ENCODE data around the gene RGS11.

RGS11 gene

DNA sequence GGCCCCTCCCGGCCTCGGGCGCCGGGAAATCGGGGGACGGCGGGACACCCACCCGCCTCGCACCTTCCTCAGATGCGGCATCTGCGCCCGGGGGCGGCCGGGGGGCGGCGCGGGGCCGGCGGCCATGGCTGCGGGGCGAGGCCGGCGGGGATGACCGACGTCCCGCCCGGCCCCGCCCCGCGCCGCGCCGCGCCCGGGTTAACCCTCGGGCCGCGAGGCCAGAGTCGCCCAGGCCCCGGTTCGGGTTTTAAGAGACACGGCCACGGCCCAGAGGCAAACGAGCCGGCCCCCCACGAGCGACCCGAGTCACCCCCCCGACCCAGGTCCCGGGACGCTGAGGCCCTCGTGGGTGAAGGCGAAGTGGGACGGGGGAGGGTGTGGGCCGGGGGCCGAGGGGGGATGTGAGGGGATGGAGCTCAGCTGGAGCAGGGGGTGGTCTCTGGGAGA is at the start of gene RGS11:
Gene RGS11, minus strand, starts transcription at position 159 of the 447 bp plus-strand sequence. Its CDS starts 33 bp downstream, at position 126.
- no peak for DNase-seq

DNA sequence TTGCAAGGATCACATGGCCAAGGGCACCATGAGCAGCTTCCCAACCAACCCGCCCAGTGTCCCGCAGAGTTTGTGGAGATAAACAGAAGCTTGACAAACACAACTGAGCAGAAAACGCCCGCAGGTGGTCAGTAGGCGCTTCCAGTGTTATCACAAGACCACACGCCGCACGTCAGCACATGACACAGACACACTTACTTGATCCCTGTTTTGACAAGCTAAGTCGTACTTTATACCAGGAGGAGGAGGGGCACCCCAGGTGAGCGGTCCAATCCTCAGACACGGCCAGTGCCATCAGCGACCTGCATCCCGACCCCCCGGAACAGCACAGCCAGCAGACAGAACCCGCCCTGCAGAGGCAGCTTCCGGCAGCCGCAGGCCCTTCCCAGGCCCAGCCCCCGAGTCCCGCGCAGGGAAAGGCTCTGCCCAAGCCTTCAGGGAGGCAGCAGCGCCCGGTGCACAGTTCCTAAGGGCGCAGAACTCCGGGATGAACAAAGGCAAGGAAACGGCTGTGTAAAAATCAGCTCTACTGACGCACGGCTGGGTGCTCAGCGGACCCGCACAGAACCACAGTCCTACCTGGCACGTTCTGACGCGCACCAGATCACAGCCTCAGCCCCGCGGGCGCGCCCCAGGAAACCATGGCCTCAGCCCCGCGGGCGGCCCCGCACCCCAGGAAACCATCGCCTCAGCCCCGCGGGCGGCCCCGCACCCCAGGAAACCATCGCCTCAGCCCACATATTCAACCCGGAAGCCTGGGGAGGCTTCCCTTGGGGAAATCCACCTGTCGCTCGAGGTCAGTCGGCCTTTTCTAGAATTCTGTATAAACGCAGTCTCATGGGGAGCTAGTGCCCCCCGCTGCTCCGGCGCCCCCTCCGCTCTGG is 48.9 kb upstream of the RGS11 start:
- peak; percentile 81 for DNase-seq

DNA sequence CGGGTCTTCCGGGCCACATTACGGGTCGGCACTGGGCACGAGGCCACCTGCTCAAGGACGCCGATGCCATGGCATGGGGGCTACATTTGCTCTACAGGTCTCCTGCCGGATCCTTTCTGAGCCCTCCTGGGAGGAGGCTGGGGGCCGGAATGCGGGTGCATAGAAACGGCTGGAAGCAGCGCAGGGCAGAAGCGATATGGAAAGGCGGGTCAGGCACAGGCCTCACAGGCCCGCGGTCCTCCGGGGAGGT is 48.4 kb upstream of the RGS11 start:
- DNase-seq, result no peak

DNA sequence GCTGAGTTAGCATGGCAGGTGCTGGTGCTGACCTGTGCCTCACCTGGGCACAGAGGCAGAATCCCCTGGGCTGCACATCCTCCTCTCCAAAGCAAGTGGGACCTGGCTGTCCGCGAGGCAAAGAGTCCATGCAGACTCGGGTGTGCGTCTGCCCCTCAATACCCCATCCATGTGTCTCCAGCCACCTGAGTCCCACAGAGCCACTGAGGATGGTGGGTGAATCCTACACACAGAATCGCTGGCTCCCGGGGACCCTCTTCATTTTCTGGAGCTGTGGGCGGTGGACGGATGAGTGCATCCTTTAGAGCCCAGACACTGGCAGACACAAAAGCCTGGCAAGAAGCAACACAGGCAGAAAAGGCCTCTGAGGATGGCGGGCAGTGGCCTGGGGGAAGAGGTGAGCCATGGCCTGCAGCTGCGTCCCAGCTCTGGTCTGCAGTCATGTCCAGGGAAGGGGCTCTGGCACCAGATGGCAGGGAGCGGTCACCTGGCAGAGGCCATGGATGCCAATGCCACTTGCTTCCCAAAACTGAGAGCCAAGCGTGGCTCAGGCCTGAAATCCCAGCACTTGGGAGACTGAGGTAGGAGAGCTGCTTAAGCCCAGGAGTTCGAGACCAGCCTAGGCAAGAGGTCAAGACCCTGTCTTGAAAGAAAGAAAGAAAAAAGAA is 46.9 kb upstream of the RGS11 start:
- DNase-seq, result no peak

DNA sequence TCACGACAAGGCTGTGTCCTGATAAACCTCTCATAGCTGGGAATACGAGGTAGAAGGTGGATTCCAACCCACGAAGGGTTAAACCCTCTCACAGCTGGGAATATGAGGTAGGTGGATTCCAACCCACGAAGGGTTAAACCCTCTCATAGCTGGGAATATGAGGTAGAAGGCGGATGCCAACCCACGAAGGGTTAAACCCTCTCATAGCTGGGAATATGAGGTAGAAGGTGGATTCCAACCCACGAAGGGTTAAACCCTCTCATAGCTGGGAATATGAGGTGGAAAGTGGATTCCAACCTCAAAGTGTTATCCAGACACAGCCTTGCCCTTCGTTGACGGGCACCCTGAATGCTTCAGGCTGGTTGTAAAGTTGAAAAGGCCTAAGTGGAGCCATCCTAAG is 45.8 kb upstream of the RGS11 start:
- no peak for DNase-seq

DNA sequence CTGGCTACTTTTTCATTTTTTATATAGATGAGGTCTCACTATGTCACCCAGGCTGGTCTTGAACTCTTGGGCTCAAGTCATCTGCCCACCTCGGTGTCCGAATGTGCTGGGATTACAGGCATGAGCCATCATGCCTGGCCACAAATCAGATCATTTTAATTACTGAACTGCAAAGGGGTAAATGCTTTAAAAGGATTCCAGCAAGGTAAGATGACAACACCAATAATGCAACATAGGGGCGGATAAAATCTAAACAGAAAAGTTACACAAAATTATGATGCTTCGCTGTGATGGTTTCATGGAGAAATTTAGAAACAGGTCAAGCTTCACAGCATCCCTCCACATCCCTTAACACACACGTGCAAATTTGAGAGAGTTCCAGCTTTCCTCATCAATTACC is 44.5 kb upstream of the RGS11 start:
- no peak for DNase-seq

DNA sequence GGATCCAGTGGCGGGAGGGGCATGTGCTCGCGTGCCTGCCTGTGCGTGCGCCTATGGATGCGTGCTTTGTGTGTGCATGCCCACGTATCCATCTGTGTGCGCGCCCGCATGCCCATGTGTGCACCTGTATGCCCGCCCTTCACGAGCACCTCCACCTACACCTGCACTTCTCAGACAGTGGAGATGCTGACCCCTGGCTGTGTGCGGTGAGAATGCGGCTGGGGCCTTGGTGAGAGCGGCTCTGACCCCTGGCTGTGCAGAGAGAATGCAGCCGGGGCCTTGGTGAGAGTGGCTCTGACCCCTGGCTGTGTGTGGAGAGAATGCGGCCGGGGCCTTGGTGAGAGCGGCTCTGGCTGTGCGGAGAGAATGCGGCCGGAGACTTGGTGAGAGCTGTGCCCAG is 42.9 kb upstream of the RGS11 start:
- DNase-seq, result no peak

DNA sequence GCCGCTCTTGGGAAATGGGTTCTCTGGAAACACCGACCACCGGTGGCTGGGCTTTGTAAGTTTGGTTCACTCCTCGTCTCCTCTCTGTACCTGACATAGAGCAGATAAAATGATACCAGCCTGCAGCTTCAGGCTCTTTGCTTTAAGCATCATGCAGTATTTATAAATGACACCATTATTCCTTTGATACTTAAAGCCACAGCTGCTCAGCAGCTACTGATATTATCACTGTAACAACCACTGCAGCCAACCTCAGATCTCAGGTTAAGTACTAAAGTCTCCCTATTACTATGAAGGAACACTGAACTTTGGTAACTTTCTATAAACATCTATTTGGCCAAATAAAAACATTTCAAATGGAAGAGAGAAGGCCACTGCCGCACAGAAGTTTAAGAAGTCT is 41.8 kb upstream of the RGS11 start:
- DNase-seq, result no peak

DNA sequence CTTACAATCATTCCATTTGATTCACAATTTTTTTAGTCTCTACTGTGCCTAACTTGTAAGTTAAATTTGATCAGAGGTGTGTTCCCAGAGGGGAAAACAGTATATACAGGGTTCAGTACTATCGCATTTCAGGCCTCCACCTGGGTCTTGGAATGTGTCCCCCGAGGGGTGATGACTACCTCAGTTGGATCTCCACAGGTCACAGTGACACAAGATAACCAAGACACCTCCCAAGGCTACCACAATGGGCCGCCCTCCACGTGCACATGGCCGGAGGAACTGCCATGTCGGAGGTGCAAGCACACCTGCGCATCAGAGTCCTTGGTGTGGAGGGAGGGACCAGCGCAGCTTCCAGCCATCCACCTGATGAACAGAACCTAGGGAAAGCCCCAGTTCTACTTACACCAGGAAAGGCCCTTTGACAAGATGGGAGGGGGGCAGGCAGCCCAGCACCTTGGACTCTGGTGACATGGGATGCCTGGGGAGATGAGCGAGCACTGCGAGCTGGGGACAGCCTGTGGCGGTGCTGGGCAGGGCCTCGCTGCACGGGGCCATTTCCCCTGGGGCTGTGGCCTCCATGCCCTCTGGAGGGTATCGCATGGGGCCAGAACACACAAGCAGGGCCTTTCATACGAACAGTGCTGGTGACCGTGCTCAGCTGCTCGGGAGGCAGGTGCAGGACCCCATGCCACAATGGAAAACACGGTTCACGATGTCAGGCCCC is 41.2 kb upstream of the RGS11 start:
- no peak for DNase-seq

DNA sequence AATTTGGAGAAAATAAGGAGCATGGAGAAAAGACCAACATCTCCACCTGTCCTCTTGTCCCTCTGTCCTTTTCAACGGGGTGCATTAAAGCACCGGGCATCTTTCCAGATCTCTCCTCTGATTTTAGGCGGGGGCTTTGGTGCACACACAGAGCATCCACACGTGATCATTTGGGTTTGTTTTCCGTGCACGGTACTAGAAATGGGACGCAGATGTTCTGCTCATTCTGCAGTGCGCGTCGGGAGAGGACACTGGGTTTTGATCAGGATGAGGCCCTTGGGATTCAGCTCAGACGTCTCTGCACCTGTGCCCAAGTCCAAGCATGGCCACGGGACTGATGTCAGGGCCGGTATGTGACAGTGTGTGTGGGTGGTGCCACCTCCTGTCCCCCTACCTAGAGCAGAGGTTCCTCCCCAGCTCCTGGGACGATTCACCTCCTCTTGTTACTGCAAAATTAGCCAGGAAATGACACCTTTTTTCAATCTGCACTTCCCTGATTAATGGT is 39.1 kb upstream of the RGS11 start:
- no peak for DNase-seq

DNA sequence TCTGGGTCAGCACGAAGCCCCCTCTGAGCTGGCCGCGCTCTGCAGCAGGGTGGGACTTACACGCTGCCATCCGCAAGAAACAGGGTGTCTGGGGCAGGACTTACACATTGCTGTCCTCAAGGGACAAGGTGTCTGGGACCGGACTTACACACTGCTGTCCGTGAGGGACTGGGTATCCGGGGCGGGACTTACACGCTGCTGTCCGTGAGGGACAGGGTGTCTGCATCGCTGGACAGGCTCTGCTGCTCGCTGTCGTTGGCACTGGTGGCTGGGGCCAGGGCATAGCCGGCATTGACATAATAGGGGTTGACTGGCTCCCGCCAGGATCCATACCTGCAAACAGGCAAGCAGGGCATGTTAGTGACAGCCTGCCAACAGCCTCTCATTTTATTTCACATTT is 38.6 kb upstream of the RGS11 start:
- no peak for DNase-seq

DNA sequence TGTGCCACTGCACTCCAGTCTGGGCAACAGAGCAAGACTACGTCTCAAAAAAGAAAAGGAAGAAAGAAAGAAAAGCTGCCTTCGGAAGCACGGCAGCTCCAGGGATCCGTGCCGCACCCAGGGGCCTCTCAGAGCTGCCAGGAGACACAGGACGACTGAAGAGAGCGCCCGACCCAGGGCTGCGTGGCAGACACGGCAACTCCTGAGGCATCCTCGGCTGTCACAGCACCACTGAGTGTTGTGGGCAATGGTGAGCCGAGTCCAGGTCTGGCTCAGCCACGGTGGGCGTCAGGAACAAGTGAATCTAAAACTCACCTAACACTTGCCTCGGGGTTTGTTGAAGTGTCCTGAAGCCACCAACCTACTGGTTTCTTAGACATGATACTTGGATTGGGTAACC is 36.0 kb upstream of the RGS11 start:
- no peak for DNase-seq

DNA sequence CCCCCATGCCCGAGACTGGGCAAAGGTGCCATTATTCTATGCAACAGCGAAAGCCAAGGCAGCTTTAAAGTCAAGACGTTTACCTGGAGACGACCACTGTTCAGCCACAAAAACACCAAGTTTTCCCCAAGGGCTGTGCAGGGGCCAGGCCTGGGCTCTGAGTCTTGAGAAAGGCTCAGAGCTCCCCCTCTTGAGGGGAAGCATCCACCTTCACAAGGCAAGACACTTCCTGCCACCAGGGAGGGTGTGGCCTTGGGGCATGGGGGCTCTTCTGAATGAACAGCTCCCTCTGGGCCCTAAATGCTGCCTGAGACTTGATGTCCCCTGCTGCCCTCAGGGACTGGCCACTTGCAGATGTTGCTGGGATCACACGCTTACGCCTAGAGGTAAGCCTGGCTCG is 33.7 kb upstream of the RGS11 start:
- DNase-seq, result no peak

DNA sequence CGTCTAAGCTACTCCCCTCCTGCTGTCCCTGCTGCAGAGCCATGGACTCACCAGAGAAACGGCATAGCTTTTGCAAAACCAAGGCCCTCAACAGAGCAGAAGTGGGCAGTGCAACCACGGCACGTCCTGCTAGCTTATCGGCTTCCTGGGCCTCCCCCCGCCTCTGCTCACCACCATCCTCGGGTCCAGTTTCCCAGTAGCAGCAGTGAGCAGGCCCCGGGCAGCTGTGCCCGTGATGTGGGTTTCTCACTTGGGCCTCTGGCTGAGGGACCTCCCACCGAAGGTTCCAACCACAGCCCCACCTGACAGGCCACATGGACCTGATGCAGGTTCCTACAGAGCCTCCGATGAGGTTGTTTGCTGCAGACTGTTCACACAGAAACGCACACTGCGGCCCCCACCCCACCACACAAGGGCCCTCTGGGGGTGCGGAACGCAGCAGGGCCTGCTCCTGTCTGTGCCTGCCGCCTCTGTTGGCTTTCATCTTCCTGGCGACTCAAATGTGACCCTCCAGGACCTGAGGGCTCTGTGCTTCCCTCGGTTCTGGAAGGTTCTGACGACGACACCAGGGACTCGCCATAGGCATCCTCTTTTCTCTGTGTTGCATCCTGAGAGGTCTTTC is 32.1 kb upstream of the RGS11 start:
- DNase-seq, result no peak

DNA sequence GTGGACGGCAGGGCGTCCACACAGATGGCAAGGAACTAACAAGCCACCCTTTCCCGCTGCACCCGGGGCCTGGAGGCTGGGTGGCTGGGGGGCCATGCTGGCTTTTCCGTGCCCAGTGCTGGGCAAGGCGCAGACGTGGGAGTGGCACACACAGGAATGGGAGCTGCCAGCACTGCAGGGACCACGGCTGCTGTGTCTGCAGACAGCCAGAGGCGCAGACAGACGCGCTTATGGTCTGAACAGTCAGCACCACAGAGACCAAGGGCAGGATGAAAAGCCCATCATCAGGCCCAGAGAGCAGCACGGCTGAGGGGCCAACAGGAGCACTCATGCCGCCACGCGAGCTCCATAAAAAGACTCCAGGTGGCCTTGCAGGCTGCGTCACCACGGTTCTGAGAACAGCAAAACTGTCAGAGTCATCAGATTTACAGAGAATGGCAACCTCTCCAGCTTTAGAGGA is 31.2 kb upstream of the RGS11 start:
- no peak for DNase-seq

DNA sequence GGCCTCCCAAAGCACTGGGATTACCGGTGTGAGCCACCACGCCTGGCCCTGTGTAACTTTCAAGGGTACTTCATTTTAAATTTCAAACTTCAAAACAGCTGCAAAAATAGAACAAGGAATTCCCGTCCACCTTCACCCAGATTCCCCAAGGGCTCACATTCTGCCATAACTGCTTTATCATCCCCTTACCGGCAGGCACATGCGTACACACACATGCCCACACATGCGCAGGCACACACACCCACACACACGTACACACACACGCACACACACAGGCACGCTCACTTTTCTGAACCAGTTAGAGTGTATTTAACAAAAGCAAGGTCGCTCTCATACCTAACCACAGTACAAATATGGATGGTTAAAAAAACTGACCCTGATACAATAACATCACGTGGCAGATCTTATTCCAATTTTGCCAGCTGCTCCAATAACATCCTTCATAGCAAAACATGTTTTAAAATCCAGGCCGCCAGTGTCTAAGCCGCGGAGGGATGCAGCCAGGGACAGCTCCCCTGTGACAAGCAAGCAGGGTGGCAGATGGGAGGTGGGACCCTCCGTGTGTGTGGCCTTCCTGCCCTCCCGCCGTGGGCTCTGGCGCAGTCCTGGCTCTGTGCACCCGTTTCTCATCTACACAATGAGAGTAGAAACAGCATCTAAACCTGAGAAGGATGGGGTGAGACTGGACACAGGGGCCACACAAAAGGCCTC is 30.3 kb upstream of the RGS11 start:
- DNase-seq, result no peak

DNA sequence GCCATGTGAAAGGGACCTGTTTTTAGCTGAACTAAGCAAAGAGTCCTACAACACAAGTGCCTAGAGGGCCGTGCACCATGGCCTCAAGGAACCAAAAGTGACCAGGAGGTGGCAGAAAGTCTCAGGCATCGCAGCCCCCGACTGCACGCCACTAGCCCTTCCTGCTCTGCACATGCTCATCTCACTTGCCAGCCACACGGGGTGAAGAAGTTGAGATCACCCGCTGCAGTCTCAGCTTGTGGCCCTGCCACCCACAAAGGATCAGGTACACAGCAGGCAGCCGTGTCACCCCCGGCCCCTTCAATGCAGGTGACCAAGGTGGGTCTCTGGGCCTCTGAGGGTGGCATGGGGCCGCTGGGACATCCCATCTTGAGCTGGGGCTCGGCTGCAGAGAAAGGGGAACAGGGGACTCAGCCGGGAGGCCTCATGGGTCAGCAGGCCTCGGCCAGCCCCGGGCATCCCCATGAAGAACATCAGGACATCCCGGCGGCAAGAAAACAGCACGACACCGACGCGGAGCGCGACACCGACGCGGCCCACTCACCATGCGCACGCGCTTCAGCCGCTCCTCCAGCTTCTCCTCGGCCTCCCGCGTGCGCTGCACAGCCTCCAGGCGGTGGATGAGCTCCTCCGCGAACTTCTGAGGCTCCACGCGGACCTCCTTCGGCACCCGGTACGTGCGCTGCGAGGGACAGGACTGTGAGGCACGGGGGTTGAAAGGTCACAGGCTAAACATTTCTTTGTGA is 28.2 kb upstream of the RGS11 start:
- DNase-seq, result no peak

DNA sequence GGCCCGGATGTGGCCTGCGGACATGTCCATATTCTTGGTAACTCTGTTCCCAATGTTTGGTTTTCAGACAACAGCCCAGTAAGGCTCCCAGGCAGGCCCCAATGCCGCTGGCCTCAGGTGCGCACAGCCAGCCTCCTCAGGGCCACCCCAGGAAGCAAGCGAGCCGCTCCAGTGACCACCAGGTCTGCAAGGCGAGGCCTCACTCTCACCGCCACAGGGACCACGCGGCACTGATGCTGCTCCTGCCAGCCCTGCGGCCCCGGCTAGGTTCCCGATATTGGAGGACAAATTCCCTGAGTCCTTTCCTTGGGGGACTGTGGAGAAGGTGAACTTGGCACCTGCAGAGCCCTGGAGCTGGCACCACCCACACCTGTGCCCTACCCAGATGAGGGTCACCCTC is 26.2 kb upstream of the RGS11 start:
- no peak for DNase-seq

DNA sequence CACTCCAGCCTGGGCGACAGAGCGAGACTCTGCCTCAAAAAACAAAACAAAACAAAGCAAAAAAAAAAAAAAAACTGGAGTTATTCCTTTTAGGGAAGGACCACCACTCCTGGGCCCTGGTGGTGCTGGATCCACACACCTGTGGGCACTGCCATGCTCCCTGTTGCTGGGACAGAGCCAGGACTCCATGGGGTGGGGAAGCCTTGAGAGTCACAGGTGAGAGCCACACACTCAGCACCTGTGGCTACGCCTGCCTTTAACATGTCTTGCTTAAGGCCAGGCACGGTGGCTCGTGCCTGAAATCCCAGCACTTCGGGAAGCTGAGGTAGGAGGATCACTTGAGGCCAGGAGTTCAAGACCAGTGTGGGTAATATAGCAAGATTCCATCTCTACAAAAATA is 25.5 kb upstream of the RGS11 start:
- no peak for DNase-seq

DNA sequence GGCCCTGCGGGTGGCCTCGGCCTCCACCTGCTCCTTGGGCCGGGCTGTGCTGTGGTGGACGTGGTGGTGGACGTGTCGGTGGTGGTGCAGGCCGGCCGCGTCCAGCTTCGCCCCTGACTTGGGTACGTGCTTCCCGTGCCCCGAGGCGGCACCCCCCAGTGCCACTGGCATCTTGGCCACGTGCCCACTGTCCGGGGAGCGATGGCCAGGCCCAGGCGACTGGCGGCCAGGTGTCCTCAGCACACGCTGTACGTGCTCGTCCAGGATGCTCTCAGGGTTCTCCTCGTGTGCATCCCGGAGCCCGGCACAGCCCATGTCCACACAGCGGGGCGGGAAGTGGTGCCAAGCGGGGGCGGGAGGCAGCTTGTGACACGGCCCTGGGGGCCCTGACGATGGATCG is 22.1 kb upstream of the RGS11 start:
- DNase-seq, result no peak

DNA sequence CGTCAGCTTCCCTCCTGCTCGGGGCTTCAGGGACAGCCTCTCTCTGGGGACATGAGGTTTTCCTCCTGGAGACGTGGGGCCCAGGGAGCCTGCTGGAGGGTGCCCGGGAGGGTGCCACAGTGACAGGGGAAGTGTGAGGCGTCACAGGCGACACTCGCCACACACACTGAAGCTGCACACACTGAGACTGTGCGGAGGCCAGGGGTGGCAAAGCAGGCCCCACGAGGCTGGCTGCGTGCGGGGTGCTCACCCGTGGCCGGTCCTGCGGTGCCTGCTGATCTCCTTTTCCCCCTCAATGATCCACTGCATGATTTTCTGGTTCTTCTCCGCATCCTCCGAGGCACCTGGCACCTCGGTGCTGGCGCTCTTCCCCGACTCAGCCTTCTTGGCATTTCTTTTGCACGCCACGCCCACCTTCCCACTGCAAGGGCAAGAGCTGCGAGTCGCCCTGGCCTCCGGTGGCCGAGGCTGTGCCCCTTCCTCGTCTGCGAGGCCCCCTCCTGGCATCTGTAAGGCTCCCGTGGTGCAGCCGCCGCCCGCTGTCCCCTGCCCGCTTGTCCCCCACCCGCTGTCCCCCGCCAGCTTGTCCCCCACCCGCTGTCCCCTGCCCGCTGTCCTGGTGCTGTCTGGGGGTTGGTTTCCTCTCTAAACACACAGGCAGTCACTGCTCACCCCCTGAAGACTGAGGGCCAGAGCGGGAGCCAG is 21.2 kb upstream of the RGS11 start:
- DNase-seq, result no peak
